ENCODE measurements around the gene TLNRD1.

The TLNRD1 gene

GRCh38 chr15:81002331-81003096 is 1.8 kb downstream of the TLNRD1 start:
- Histone ChIP-seq H3K27ac (ENCODE audit: low read length) (peak overlapping the region; percentile 18), H3K36me3 (ENCODE audit: control insufficient read depth in 2 of 2, insufficient read depth in 2 of 2, low read length in 2 of 2) (peaks cover 4 to 6% of the 10 kb centered on the region in 2 donors), H3K9ac (ENCODE audit: low read length in 2 of 2) (peak overlapping the region in 1 of 2 donors; percentile 96), H3K9me3 (ENCODE audit: control insufficient read depth in 2 of 2, low read length in 2 of 2) (no peaks in the 10 kb centered on the region), H3K4me1 (ENCODE audit: control insufficient read depth, insufficient read depth, low read length) (peaks cover 22% of the 10 kb centered on the region), H3K27me3 (ENCODE audit: control insufficient read depth in 1 of 2, insufficient read depth in 2 of 2, low read length in 2 of 2) (no peaks in the 10 kb centered on the region), H3K4me3 (ENCODE audit: low read length in 2 of 2) (peak overlapping the region; percentile 83 to 87)

GRCh38 chr15:81003097-81003350 is 2.3 kb downstream of the TLNRD1 start:
- no peaks in the 10 kb centered on the region for H3K27me3 ChIP-seq (ENCODE audit: control insufficient read depth in 1 of 2, insufficient read depth in 2 of 2, low read length in 2 of 2)
- H3K9ac ChIP-seq (ENCODE audit: low read length in 2 of 2) = no peak overlapping the region
- H3K36me3 ChIP-seq (ENCODE audit: control insufficient read depth in 2 of 2, insufficient read depth in 2 of 2, low read length in 2 of 2) = peaks cover 4 to 6% of the 10 kb centered on the region in 2 donors
- no peaks in the 10 kb centered on the region for H3K9me3 ChIP-seq (ENCODE audit: control insufficient read depth in 2 of 2, low read length in 2 of 2)
- peak overlapping the region; percentile 83 to 87 for H3K4me3 ChIP-seq (ENCODE audit: low read length in 2 of 2)
- H3K27ac ChIP-seq (ENCODE audit: low read length) = no peak overlapping the region
- H3K4me1 ChIP-seq (ENCODE audit: control insufficient read depth, insufficient read depth, low read length) = peaks cover 22% of the 10 kb centered on the region

- H3K4me1 ChIP-seq (ENCODE audit: control insufficient read depth, insufficient read depth, low read length) = peaks cover 15% of the 10 kb centered on the region
- H3K27me3 ChIP-seq (ENCODE audit: control insufficient read depth in 1 of 2, insufficient read depth in 2 of 2, low read length in 2 of 2) = no peaks in the 10 kb centered on the region
- H3K36me3 ChIP-seq (ENCODE audit: control insufficient read depth in 2 of 2, insufficient read depth in 2 of 2, low read length in 2 of 2) = peaks cover 4 to 6% of the 10 kb centered on the region in 2 donors
- no peak overlapping the region for H3K4me3 ChIP-seq (ENCODE audit: low read length in 2 of 2)
- H3K9ac ChIP-seq (ENCODE audit: low read length in 2 of 2) = no peak overlapping the region
- H3K27ac ChIP-seq (ENCODE audit: low read length) = no peak overlapping the region
- H3K9me3 ChIP-seq (ENCODE audit: control insufficient read depth in 2 of 2, low read length in 2 of 2) = no peaks in the 10 kb centered on the region
These were observed 5.4 kb downstream of the TLNRD1 start for GRCh38 chr15:81006124-81006523.

GRCh38 chr15:81007428-81008064 is 6.8 kb downstream of the TLNRD1 start:
- H3K9me3 ChIP-seq (ENCODE audit: control insufficient read depth in 2 of 2, low read length in 2 of 2) = no peaks in the 10 kb centered on the region
- no peak overlapping the region for H3K9ac ChIP-seq (ENCODE audit: low read length in 2 of 2)
- H3K27ac ChIP-seq (ENCODE audit: low read length) = no peak overlapping the region
- H3K4me3 ChIP-seq (ENCODE audit: low read length in 2 of 2) = no peak overlapping the region
- H3K36me3 ChIP-seq (ENCODE audit: control insufficient read depth in 2 of 2, insufficient read depth in 2 of 2, low read length in 2 of 2) = peaks cover 4 to 6% of the 10 kb centered on the region in 2 donors
- peaks cover 6% of the 10 kb centered on the region for H3K4me1 ChIP-seq (ENCODE audit: control insufficient read depth, insufficient read depth, low read length)
- no peaks in the 10 kb centered on the region for H3K27me3 ChIP-seq (ENCODE audit: control insufficient read depth in 1 of 2, insufficient read depth in 2 of 2, low read length in 2 of 2)

GRCh38 chr15:81008312-81008711 is 7.6 kb downstream of the TLNRD1 start:
- H3K4me1 ChIP-seq (ENCODE audit: control insufficient read depth, insufficient read depth, low read length) = no peaks in the 10 kb centered on the region
- H3K27me3 ChIP-seq (ENCODE audit: control insufficient read depth in 1 of 2, insufficient read depth in 2 of 2, low read length in 2 of 2) = no peaks in the 10 kb centered on the region
- no peak overlapping the region for H3K27ac ChIP-seq (ENCODE audit: low read length)
- no peak overlapping the region for H3K4me3 ChIP-seq (ENCODE audit: low read length in 2 of 2)
- no peaks in the 10 kb centered on the region for H3K9me3 ChIP-seq (ENCODE audit: control insufficient read depth in 2 of 2, low read length in 2 of 2)
- H3K9ac ChIP-seq (ENCODE audit: low read length in 2 of 2) = no peak overlapping the region
- H3K36me3 ChIP-seq (ENCODE audit: control insufficient read depth in 2 of 2, insufficient read depth in 2 of 2, low read length in 2 of 2) = peaks cover 0 to 6% of the 10 kb centered on the region in 2 donors

GRCh38 chr15:81010086-81010485 is 9.4 kb downstream of the TLNRD1 start:
- H3K27me3 ChIP-seq (ENCODE audit: control insufficient read depth in 1 of 2, insufficient read depth in 2 of 2, low read length in 2 of 2) = no peaks in the 10 kb centered on the region
- peaks cover 6% of the 10 kb centered on the region for H3K4me1 ChIP-seq (ENCODE audit: control insufficient read depth, insufficient read depth, low read length)

GRCh38 chr15:81011593-81011992 is 10.9 kb downstream of the TLNRD1 start:
- no peaks in the 10 kb centered on the region for H3K36me3 ChIP-seq (ENCODE audit: control insufficient read depth in 2 of 2, insufficient read depth in 2 of 2, low read length in 2 of 2)
- peaks cover 11% of the 10 kb centered on the region for H3K4me1 ChIP-seq (ENCODE audit: control insufficient read depth, insufficient read depth, low read length)
- no peak overlapping the region for H3K4me3 ChIP-seq (ENCODE audit: low read length in 2 of 2)

More at GRCh38 chr15:81010086-81010485, 9.4 kb downstream of the TLNRD1 start:
- H3K4me3 ChIP-seq (ENCODE audit: low read length in 2 of 2) = no peak overlapping the region
- H3K36me3 ChIP-seq (ENCODE audit: control insufficient read depth in 2 of 2, insufficient read depth in 2 of 2, low read length in 2 of 2) = no peaks in the 10 kb centered on the region
- H3K9ac ChIP-seq (ENCODE audit: low read length in 2 of 2) = no peak overlapping the region
- no peaks in the 10 kb centered on the region for H3K9me3 ChIP-seq (ENCODE audit: control insufficient read depth in 2 of 2, low read length in 2 of 2)
- H3K27ac ChIP-seq (ENCODE audit: low read length) = no peak overlapping the region

GRCh38 chr15:81012588-81012987 is 11.9 kb downstream of the TLNRD1 start:
- H3K27me3 ChIP-seq (ENCODE audit: control insufficient read depth in 1 of 2, insufficient read depth in 2 of 2, low read length in 2 of 2) = no peaks in the 10 kb centered on the region
- H3K4me1 ChIP-seq (ENCODE audit: control insufficient read depth, insufficient read depth, low read length) = peaks cover 11% of the 10 kb centered on the region
- H3K27ac ChIP-seq (ENCODE audit: low read length) = no peak overlapping the region
- H3K36me3 ChIP-seq (ENCODE audit: control insufficient read depth in 2 of 2, insufficient read depth in 2 of 2, low read length in 2 of 2) = no peaks in the 10 kb centered on the region
- no peak overlapping the region for H3K4me3 ChIP-seq (ENCODE audit: low read length in 2 of 2)
- no peaks in the 10 kb centered on the region for H3K9me3 ChIP-seq (ENCODE audit: control insufficient read depth in 2 of 2, low read length in 2 of 2)
- no peak overlapping the region for H3K9ac ChIP-seq (ENCODE audit: low read length in 2 of 2)

More at GRCh38 chr15:81011593-81011992, 10.9 kb downstream of the TLNRD1 start:
- Histone ChIP-seq H3K27ac (ENCODE audit: low read length) (no peak overlapping the region), H3K27me3 (ENCODE audit: control insufficient read depth in 1 of 2, insufficient read depth in 2 of 2, low read length in 2 of 2) (no peaks in the 10 kb centered on the region), H3K9ac (ENCODE audit: low read length in 2 of 2) (no peak overlapping the region), H3K9me3 (ENCODE audit: control insufficient read depth in 2 of 2, low read length in 2 of 2) (no peaks in the 10 kb centered on the region)

GRCh38 chr15:81013396-81013929 is 12.7 kb downstream of the TLNRD1 start:
- Histone ChIP-seq H3K4me1 (ENCODE audit: control insufficient read depth, insufficient read depth, low read length) (peaks cover 11% of the 10 kb centered on the region), H3K9ac (ENCODE audit: low read length in 2 of 2) (no peak overlapping the region), H3K36me3 (ENCODE audit: control insufficient read depth in 2 of 2, insufficient read depth in 2 of 2, low read length in 2 of 2) (no peaks in the 10 kb centered on the region), H3K27me3 (ENCODE audit: control insufficient read depth in 1 of 2, insufficient read depth in 2 of 2, low read length in 2 of 2) (no peaks in the 10 kb centered on the region), H3K4me3 (ENCODE audit: low read length in 2 of 2) (no peak overlapping the region), H3K9me3 (ENCODE audit: control insufficient read depth in 2 of 2, low read length in 2 of 2) (no peaks in the 10 kb centered on the region), H3K27ac (ENCODE audit: low read length) (no peak overlapping the region)

- no peaks in the 10 kb centered on the region for H3K36me3 ChIP-seq (ENCODE audit: control insufficient read depth in 2 of 2, insufficient read depth in 2 of 2, low read length in 2 of 2)
- H3K27ac ChIP-seq (ENCODE audit: low read length) = no peak overlapping the region
- no peaks in the 10 kb centered on the region for H3K9me3 ChIP-seq (ENCODE audit: control insufficient read depth in 2 of 2, low read length in 2 of 2)
- H3K9ac ChIP-seq (ENCODE audit: low read length in 2 of 2) = no peak overlapping the region
- H3K4me3 ChIP-seq (ENCODE audit: low read length in 2 of 2) = no peak overlapping the region
- H3K4me1 ChIP-seq (ENCODE audit: control insufficient read depth, insufficient read depth, low read length) = peaks cover 11% of the 10 kb centered on the region
- no peaks in the 10 kb centered on the region for H3K27me3 ChIP-seq (ENCODE audit: control insufficient read depth in 1 of 2, insufficient read depth in 2 of 2, low read length in 2 of 2)
These were observed 13.8 kb downstream of the TLNRD1 start for GRCh38 chr15:81014446-81015093.
